Stimulated activated CD4-positive, alpha-beta T cell treated with anti-CD3 and anti-CD28 coated beads, Interleukin-4, amount 100 ng/mL, for 1 hour (primary cell): ENCODE data around the gene MICB.
"Not testable (repeated sequence)": the region's sequence is repeated elsewhere in the genome, so short reads cannot be mapped to it uniquely, and the experiment has no call there.

ENCODE experiments used
- DNase-seq: peaks from one replicate; pipeline ENCODE4 v3.0.0-alpha.2; 2020

MICB gene

DNA sequence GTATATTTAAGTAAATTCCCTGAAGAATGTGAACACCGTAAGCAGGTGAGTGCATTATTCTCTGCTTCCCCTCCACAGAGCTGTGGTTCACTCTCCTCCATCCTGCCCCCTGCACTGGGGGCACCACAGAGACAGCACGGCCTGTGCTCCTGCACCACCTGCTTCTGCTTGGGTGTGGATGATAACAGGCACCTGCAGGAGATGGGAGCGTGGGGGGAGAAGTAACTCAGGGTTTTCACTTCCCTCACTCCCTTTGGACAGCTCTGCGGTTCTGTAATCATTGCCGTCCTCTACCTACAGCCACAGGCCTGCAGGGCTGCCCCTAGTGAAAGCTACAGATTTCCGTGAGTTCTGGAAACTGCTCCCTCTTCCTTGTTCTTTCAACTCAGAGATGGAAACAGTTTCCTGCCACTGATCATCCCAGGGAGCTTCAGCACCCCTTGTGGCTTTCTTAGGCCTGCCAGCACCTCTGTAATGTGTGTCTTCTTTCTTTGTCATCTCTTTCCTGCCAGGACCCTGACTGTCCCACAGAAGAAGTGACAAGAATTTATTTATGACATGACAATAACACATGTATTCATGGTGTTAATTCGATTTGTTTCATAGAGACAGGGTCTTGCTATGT, 21.3 kb upstream of the MICB start:
- DNase-seq, result no peak

DNA sequence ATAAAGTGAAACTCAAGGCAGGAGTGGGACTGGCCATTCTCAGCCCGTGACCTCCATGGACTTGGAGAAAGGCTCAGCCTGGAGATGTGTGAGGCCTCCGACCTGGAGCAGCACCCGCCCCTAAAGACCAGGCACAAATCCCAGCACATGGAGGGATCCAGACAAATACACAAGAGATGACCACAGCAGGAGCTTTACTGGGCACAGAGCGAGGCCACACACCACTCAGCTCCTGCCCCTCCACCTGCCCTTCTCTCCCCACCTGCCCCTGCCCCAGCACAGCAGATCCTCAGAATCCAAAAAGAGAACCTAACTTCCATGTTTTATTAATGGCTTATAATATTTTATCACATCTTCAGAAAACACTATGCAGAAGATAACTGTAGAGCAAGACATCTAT, 20.4 kb upstream of the MICB start:
- no peak for DNase-seq

DNA sequence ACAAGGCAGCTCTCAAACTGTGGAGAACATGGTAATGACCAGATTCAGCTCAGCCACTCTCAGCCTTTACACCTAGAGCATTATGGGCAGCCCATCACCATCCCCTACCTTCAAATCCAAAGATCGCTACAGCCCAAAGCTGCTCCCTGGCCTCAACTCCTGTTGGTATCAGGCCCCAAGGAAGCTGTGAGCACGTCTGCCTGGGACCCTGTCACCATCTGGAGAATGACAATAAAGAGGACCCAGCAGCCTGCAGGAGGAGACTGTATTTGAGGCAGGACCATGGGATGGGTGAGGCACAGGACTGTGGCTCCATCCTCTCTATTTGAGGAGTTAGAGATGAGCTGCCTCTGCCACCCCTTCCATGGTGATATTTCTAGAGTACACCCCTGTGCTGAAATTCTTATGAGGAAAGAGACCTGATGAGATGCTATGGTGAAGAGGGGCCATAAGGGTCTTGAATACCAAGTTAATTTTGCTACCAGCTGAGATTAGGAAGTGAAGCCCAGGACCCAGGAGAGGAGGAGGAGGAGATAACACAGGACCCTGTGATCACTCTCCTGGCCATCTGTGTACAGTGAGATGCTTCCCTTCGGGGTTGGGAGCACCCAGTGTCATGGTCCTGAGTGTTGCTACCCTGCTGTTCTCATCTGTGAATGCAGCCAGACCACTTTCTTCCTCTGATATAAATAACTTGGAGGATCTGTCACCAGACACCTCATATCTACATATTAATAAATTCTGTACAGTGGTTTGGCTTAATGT, 19.6 kb upstream of the MICB start:
- DNase-seq, result no peak

DNA sequence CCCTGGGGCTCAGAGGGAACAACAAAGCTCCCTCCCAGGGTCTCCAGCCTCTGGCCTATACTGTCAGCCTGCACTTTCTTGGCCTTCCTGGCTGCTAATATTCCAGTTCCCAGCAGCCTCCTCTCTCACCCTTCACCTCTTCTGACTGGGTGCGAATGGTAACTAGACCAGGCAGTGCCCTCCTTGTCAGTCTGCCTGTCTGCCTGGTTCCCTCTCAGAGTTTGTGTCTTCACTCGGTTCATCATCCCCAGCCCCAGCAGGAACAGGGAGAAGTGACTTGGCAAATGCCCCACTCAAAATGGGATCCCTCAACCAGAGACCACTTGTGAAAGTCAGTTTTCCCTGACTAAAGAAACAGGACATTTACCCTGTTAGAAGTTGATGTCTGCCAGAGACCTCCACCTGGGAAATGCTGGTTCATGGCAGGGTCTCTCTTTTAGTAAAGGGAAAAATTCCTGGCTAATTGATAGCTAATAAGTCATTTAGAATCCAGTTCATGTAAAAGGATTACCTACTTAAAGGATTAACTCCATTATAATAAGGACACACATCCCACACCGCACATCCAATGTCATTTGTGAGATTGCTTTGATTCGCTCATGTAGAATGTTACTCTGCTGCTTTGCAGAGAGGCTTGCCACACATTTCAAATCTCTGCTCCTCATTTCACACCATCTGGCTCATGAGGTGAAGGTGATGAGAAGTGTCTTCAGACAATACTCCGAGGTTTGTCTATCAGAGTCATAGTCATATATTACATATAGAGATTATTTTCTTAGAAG, 18.6 kb upstream of the MICB start:
- DNase-seq, result no peak

DNA sequence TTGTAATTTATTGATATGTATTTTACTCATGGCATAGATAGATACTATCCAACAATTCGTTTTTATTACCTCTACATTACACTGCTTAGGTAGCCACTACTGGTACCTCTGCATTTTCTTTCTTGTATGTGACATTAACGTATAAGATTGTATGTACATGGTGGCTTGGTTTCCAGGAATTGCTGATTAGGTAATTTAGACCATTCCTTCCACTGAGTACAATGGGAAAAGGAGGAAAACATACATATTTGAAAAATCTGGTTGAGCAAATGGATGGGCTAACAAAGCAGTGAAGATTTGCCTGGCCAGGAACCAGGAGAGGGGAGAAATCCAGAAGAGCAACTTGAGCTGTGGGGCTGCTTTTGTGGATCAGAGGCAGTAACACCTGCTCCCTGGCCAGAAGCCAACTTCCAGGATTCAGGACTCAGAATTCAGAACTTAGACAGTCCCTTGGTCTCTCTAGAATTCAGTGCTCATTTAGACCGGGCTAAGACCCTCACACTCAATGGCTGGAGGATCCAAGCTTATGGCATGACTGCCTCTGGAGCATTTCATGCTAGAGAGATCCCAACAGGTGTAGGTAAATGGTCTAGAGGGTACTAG, 17.9 kb upstream of the MICB start:
- no peak for DNase-seq

- no peak for DNase-seq
Measured at GRCh38 chr6:31480574-31480973, 17.4 kb upstream of the MICB start.

DNA sequence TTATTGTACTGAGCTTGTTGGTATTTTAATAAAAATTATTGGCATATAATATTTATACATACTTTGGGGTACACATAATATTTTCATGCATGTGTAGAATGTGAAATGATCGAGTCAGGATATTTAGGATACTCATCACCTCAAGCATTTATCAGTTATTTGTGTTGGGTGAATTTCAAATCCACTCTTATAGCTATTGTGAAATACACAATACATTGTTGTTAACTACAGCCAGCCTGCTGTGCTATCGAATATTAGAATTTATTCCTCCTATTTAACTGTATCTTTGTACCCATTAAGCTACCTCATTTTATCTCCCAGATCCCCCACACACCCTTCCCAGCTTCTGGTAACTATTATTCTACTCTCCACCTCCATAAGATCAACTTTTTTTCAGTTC, 14.6 kb upstream of the MICB start:
- no peak for DNase-seq

DNA sequence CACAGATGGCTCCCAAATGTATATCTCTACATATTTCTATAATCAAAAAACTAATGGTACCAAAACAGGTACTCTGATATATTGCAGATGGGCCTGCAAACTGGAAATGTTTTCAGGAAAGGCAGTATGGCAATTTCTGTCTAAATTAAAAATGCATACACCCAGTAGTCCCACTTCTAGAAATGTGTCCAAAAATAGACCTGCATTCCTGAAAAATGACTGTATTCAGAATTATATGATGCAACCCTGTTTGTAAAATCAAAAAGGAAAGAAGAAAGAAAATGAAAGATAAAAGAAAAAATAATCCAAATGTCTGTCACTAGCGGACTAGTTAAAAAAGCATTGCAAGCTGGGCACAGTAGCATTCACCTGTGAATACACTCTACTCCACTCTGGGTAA, 12.9 kb upstream of the MICB start:
- no peak for DNase-seq

- not testable (repeated sequence) for DNase-seq
Measured at GRCh38 chr6:31486065-31486837, 11.7 kb upstream of the MICB start.

GRCh38 chr6:31487674-31488073, 10.3 kb upstream of the MICB start:
- not testable (repeated sequence) for DNase-seq

- no peak for DNase-seq
Measured at GRCh38 chr6:31489086-31489485, 8.9 kb upstream of the MICB start.

- no peak for DNase-seq
Measured at GRCh38 chr6:31490115-31490873, 7.7 kb upstream of the MICB start.

DNA sequence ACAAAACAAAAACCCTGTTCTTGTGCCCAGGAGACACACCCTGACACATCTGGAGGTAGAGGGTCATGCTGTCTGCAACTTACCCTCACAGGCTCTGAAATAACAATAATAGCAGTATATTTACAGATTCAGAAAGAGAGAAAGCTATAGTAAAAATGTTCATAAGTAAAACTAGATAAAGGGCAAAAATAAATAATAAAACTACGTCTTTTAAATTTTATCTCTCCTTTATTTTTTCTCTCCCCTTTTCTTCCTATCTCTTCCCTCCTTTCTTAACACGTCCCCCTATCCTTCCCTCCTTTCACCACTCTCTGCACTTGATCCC, 4.4 kb upstream of the MICB start:
- DNase-seq, result not testable (repeated sequence)

GRCh38 chr6:31493875-31494694, 3.9 kb upstream of the MICB start:
- DNase-seq, result peak; percentile 80

DNA sequence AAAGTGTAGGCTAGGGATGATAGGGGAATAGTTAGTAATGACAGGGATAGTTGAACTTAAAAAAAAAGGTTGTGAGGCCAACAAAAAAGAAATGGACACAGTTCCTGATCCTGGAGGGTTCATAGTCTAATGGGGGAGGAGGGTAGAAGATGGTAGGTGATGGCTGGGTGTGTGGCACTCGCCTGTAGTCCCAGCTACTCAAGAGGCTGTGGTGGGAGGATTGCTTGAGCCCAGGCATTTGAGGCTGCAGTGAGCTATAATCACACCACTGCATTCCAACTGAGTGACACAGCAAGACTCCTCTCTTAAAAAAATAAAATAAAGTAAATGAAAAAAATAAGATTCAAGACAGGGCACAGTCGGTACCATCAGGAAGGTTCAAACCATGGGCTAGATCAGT, 2.4 kb upstream of the MICB start:
- no peak for DNase-seq

GRCh38 chr6:31496826-31497225, 1.1 kb upstream of the MICB start:
- not testable (repeated sequence) for DNase-seq

GRCh38 chr6:31498748-31499147, 803 bp downstream of the MICB start:
- no peak for DNase-seq

- not testable (repeated sequence) for DNase-seq
Measured at GRCh38 chr6:31499648-31500047, 1.7 kb downstream of the MICB start.

DNA sequence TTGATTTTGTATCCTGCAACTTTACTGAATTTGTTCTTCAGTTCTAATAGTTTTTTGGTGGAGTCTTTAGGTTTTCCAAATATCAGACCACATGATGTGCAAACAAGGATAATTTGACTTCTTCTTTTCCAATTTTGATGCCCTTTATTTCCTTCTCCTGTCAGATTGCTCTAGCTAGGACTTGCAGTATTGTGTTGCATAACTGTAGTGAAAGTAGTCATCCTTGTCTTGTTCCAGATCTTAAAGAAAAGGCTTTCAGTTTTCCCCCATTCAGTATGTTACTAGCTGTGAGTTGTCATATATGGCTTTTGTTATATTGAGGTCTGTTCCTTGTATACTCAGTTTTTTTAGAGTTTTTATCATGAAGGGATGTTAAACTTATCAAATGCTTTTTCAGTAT, 4.6 kb downstream of the MICB start:
- DNase-seq, result no peak

DNA sequence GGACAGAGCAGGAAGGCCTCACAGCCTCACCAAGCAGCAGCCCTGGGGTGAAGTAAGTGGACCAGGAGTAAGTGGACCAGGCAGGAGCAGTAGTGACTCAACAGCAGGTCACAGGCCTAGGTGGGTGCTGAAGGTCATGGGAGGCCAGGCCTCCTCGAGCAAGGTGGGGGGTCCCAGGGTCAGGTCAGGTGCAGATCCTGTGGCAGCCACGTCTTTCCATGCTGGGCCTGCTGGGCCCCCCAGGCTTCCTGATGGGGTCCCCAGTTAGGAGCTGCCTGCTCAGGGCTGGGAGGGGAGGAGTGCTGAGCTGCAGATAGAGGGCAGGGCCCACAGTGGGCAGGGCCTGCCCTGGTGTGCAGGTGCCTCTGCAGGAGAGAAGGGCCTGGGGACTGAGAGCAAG, 11.1 kb downstream of the MICB start:
- DNase-seq, result not testable (repeated sequence)

- DNase-seq, result no peak
Measured at GRCh38 chr6:31510007-31510406, 12.1 kb downstream of the MICB start.
